MCF 10A (cell line): ENCODE results near the gene FUCA2. TPM values are rescaled to one million over a fixed set of nuclear protein-coding genes. Genes with fewer than 3 reads are reported as not detected.
"Not testable (repeated sequence)": the region's sequence is repeated elsewhere in the genome, so short reads cannot be mapped to it uniquely, and the experiment has no call there.

Experiments used
- BruUV-seq: library from RNA; stranded (reverse); fragments of 400-500 nt; replicated peaks from 2 replicates; lab custom pipeline; 2021; lab: Mats Ljungman, UMichigan
- CTCF ChIA-PET: fragments of 300-600 bp; sonication (Branson Sonifier 250); formaldehyde crosslinking; extraction: SDS; loops from one replicate; lab custom pipeline; 2021; ENCODE audit warnings: antibody characterized with exemption, inconsistent platforms; lab: Yijun Ruan, JAX
- POLR2A ChIA-PET: fragments of 300-600, 350-650 bp; sonication (Branson Sonifier 250); formaldehyde crosslinking; extraction: SDS; loops from one replicate; lab custom pipeline; 2020; ENCODE audit warnings: antibody characterized with exemption, inconsistent platforms; lab: Yijun Ruan, JAX
- DNase-seq: peaks from one replicate; pipeline ENCODE4 v3.0.0-alpha.2; 2018; ENCODE audit not compliant: unreplicated experiment
- H3K27ac Mint-ChIP-seq: one replicate; pipeline ENCODE4 v1.8.0; 2022; ENCODE audit warnings: mild to moderate bottlenecking, low read depth, mixed read lengths; ENCODE audit not compliant: unreplicated experiment
- H3K27me3 Mint-ChIP-seq: one replicate; pipeline ENCODE4 v1.8.0; 2022; ENCODE audit warnings: mixed read lengths; ENCODE audit not compliant: insufficient read depth, unreplicated experiment
- H3K36me3 Mint-ChIP-seq: one replicate; pipeline ENCODE4 v1.8.0; 2022; ENCODE audit warnings: mild to moderate bottlenecking, moderate library complexity, mixed read lengths; ENCODE audit not compliant: insufficient read depth, unreplicated experiment
- H3K4me1 Mint-ChIP-seq: one replicate; pipeline ENCODE4 v1.8.0; 2022; ENCODE audit warnings: mixed read lengths; ENCODE audit not compliant: insufficient read depth, unreplicated experiment
- H3K4me3 Mint-ChIP-seq: one replicate; pipeline ENCODE4 v1.8.0; 2022; ENCODE audit warnings: mild to moderate bottlenecking, moderate library complexity, mixed read lengths; ENCODE audit not compliant: unreplicated experiment
- H3K9me3 Mint-ChIP-seq: one replicate; pipeline ENCODE4 v1.8.0; 2022; ENCODE audit warnings: mixed read lengths; ENCODE audit not compliant: unreplicated experiment
- CTCF ChIP-seq: fragments of 200-600 bp; IDR thresholded peaks from one replicate; pipeline ENCODE4 v1.8.0; 2022; ENCODE audit warnings: antibody characterized with exemption, mild to moderate bottlenecking; ENCODE audit not compliant: unreplicated experiment
- intact Hi-C: fragments of 100-400 bp; cut with micrococcal nuclease; formaldehyde crosslinking; loops from 2 replicates; pipeline ENCODE4 v1.14.1; 2022
- total RNA-seq: library from RNA; stranded (reverse); gene quantifications from 2 replicates; pipeline ENCODE4 v1.2.3, GENCODE V29; 2022

The FUCA2 gene
- total RNA-seq, 1 experiment from 2014 or later: 54.8 TPM

- CTCF ChIA-PET: no interaction called here
- Mint-ChIP-seq H3K27ac (no peak overlapping the region), H3K4me1 (no peaks in the 10 kb centered on the region), H3K36me3 (peaks cover 41% of the 10 kb centered on the region), H3K4me3 (no peak overlapping the region), H3K9me3 (no peaks in the 10 kb centered on the region), H3K27me3 (no peaks in the 10 kb centered on the region)
- no peak for DNase-seq
- no peak for TF ChIP-seq CTCF
- BruUV-seq: no TSS peak
- POLR2A ChIA-PET: no interaction called here
- intact Hi-C loops: no loop called here
These were observed 39.7 kb downstream of the FUCA2 start for GRCh38 chr6:143471822-143472221.

GRCh38 chr6:143468823-143469222, 42.7 kb downstream of the FUCA2 start:
- H3K4me3 Mint-ChIP-seq, H3K27me3 Mint-ChIP-seq, H3K4me1 Mint-ChIP-seq, BruUV-seq, DNase-seq, CTCF ChIA-PET, H3K9me3 Mint-ChIP-seq, POLR2A ChIA-PET, intact Hi-C loops, H3K27ac Mint-ChIP-seq: not testable (repeated sequence)
- H3K36me3 Mint-ChIP-seq: peaks cover 28% of the 10 kb centered on the region

DNA sequence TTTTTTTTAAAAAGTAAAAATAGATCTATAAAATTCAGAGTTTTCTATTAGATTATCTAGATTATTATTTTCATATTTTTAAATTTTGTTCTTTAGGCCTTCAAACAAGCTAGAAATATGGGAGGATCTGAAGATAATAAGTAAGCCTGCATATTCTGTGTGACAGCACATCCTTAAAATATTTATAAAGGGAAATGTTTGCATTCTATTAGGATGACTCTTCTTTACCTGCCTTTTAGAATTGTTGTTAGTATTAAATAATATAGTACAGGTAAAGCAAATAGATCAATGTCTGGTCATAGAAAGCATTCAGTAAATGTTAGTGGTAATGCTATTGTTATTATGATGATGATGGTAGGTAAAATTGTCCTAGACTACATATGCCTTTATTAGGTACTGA, 43.5 kb downstream of the FUCA2 start:
- DNase-seq: no peak
- intact Hi-C loops: no loop called here
- no peak overlapping the region for H3K4me3 Mint-ChIP-seq
- H3K27me3 Mint-ChIP-seq: no peaks in the 10 kb centered on the region
- no peak for TF ChIP-seq CTCF
- no peaks in the 10 kb centered on the region for H3K9me3 Mint-ChIP-seq
- POLR2A ChIA-PET: no interaction called here
- no peaks in the 10 kb centered on the region for H3K4me1 Mint-ChIP-seq
- H3K36me3 Mint-ChIP-seq: peaks cover 24% of the 10 kb centered on the region
- no TSS peak for BruUV-seq
- CTCF ChIA-PET: interaction anchor here (0.7 kb wide), 1 partner anchor 53 kb away, joined by 3 read pairs; no protein-coding TSS in a partner anchor
- no peak overlapping the region for H3K27ac Mint-ChIP-seq

DNA sequence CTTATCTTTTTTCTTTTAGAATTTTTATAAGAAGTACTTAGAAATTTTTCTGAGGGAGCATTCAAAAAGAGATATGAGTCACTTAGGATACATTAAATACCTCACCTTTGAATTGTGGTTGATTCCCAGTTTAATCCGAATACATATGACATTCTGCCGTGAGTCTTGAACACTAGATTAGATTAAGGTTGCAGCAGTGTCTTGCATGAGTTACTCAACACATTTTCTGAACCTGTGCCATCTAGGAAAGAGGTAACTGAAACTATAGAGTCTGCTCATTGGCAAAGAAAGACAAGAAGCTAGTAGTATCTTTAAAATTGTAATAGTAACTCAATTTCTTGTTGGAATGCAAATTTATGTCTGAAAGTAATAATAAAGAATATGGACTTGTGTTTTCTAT, 46.0 kb downstream of the FUCA2 start:
- CTCF ChIA-PET: no interaction called here
- H3K9me3 Mint-ChIP-seq: no peaks in the 10 kb centered on the region
- peaks cover 3% of the 10 kb centered on the region for H3K4me1 Mint-ChIP-seq
- intact Hi-C loops: no loop called here
- BruUV-seq: no TSS peak
- no peak overlapping the region for H3K4me3 Mint-ChIP-seq
- DNase-seq: peak; percentile 12
- H3K27ac Mint-ChIP-seq: peak overlapping the region; percentile 12
- no peaks in the 10 kb centered on the region for H3K27me3 Mint-ChIP-seq
- POLR2A ChIA-PET: no interaction called here
- TF ChIP-seq CTCF: no peak
- peaks cover 25% of the 10 kb centered on the region for H3K36me3 Mint-ChIP-seq
